ENCODE measurements around the gene ANO10.

- TF ChIP-seq ZNF274 (IDR thresholded peaks at IDR 0.05; ENCODE audit: low read depth, low read length): no peak
- TF ChIP-seq YY1 (IDR thresholded peaks at IDR 0.05; ENCODE audit: insufficient read depth, insufficient read length): no peak
- TF ChIP-seq SUZ12 (IDR thresholded peaks at IDR 0.05; ENCODE audit: extremely low read depth, insufficient read depth, insufficient read length): no peak
Observed at GRCh38 chr3:43583481-43583880, 38.3 kb downstream of the ANO10 start.

All from NT2/D1 (cell line).